Mesothelial cell of epicardium (in vitro differentiated cells): ENCODE measurements around the gene VCX3B. TPM values are rescaled to one million over a fixed set of nuclear protein-coding genes. Genes with fewer than 3 reads are reported as not detected.
"Not testable (repeated sequence)": the region's sequence is repeated elsewhere in the genome, so short reads cannot be mapped to it uniquely, and the experiment has no call there.

ENCODE experiments used
- DNase-seq, 2 experiments: peaks; one replicate each; pipeline ENCODE4 v3.0.0; 2021; ENCODE audit warnings: low spot score in 2 of 2; ENCODE audit not compliant: unreplicated experiment in 2 of 2
- H3K27ac Mint-ChIP-seq: 2 replicates; pipeline ENCODE4 v1.8.0; 2021; ENCODE audit warnings: mixed read lengths
- H3K27me3 Mint-ChIP-seq: 2 replicates; pipeline ENCODE4 v1.8.0; 2021; ENCODE audit warnings: low read depth, mixed read lengths
- H3K36me3 Mint-ChIP-seq: 2 replicates; pipeline ENCODE4 v1.8.0; 2021; ENCODE audit warnings: mixed read lengths
- H3K4me1 Mint-ChIP-seq: 2 replicates; pipeline ENCODE4 v1.8.0; 2021; ENCODE audit warnings: mixed read lengths
- H3K4me3 Mint-ChIP-seq: 2 replicates; pipeline ENCODE4 v1.8.0; 2021; ENCODE audit warnings: mild to moderate bottlenecking, moderate library complexity, mixed read lengths
- H3K9me3 Mint-ChIP-seq: 2 replicates; pipeline ENCODE4 v1.8.0; 2021; ENCODE audit warnings: mixed read lengths
- total RNA-seq: library from RNA; stranded (reverse); gene quantifications from 3 replicates; pipeline ENCODE4 v1.2.1, GENCODE V29; 2021
- TF ChIP-seq, protein P1 (sequence below): fragments of 200-600 bp; sonication (generic); IDR thresholded peaks from one replicate; pipeline ENCODE4 v1.5.0; 2021; ENCODE audit warnings: antibody characterized with exemption; ENCODE audit not compliant: unreplicated experiment

VCX3B gene
- total RNA-seq, 1 donor from 2014 or later = not detected

DNA sequence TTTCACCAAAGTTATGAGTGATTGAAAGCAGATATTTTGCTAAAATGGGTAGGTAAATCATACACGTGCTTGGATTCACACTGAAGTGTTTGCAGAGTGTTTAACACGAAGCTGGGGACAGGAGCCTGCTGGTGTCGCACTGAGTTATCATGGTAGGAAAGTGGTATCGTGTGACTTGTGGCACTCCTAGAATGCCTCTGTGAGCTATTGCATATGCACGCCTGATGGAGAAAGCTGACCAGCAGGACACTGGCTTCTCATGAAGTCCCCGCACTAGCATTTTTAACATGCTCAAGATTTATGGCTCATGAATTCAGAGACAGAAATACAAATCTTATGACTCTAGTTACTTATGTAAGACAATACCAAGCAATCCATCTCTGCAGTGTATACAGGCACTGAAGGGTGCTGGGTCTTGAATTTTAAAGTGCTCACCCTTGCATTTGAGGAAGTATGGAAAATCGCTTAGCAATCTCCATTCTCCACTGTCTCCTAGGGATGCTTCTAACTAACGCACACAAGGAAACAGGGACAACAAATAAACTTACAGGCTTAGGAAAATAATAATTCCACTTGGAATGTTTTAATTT lies 19.8 kb downstream of the VCX3B start:
- DNase-seq = no peak
- TF ChIP-seq, protein P1, sequence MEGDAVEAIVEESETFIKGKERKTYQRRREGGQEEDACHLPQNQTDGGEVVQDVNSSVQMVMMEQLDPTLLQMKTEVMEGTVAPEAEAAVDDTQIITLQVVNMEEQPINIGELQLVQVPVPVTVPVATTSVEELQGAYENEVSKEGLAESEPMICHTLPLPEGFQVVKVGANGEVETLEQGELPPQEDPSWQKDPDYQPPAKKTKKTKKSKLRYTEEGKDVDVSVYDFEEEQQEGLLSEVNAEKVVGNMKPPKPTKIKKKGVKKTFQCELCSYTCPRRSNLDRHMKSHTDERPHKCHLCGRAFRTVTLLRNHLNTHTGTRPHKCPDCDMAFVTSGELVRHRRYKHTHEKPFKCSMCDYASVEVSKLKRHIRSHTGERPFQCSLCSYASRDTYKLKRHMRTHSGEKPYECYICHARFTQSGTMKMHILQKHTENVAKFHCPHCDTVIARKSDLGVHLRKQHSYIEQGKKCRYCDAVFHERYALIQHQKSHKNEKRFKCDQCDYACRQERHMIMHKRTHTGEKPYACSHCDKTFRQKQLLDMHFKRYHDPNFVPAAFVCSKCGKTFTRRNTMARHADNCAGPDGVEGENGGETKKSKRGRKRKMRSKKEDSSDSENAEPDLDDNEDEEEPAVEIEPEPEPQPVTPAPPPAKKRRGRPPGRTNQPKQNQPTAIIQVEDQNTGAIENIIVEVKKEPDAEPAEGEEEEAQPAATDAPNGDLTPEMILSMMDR = no peak
- H3K4me3 Mint-ChIP-seq = no peak overlapping the region
- no peaks in the 10 kb centered on the region for H3K36me3 Mint-ChIP-seq
- no peak overlapping the region for H3K27ac Mint-ChIP-seq
- no peaks in the 10 kb centered on the region for H3K9me3 Mint-ChIP-seq
- H3K4me1 Mint-ChIP-seq = no peaks in the 10 kb centered on the region
- H3K27me3 Mint-ChIP-seq = no peaks in the 10 kb centered on the region

DNA sequence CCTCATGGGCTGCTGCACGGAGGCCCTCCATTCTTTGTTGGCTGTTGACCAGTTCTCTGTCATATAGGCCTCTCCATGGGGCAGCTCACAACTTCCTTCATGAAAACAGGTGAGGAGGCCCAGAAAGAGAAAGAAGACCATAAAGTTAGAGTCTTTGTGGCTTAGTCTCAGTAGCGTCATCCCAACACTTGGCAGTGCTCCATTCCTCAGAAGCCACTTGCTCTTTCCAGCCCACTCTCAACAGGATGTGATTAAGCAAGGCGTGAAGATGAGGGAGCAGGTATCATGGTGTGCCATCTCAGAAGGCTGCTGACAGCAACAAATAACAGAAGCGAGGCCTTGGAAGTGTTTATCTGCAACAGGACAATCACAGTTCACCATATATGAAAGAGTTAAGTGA lies 30.4 kb downstream of the VCX3B start:
- H3K4me1 Mint-ChIP-seq, H3K27ac Mint-ChIP-seq, H3K27me3 Mint-ChIP-seq: not testable (repeated sequence)

DNA sequence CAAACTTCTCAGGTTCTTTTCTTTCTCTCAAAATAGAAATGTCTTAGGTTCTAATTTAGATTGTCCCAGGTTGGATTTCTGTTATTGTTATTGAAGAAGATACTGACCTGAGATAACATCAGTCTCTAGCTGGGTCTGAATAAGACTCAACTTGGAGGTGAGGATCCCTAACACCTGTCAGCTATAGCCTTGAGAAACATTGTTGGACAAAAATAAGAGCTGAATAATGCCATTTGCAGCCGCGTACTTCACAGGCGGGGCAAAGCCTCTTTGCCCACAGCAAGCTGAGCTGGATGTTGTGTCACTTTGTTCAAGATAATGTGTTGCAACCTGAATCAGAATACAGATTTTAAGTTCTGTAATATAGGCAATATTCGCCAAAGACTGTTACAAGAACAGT lies 35.6 kb downstream of the VCX3B start:
- Mint-ChIP-seq H3K4me1 (peaks cover 11% of the 10 kb centered on the region), H3K27me3 (no peaks in the 10 kb centered on the region), H3K36me3 (no peaks in the 10 kb centered on the region), H3K4me3 (no peak overlapping the region), H3K27ac (no peak overlapping the region), H3K9me3 (no peaks in the 10 kb centered on the region)
- no peak for DNase-seq
- TF ChIP-seq, protein P1 = no peak

More for the DNA sequence above, 30.4 kb downstream of the VCX3B start:
- H3K36me3 Mint-ChIP-seq, DNase-seq, H3K9me3 Mint-ChIP-seq, H3K4me3 Mint-ChIP-seq: not testable (repeated sequence)

DNA sequence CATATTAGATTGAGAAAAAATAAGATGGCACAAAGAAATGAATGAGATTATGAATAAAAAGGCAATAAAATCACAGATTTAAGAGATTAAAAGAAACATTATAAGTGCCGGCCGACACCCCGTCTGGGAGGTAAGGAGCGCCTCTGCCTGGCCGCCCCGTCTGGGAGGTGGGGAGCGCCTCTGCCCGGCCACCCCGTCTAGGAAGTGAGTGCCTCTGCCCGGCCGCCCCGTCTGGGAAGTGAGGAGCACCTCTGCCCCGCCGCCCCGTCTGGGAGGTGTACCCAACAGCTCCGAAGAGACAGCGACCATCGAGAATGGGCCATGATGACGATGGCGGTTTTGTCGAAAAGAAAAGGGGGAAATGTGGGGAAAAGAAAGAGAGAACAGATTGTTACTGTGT lies 37.5 kb downstream of the VCX3B start:
- H3K36me3 Mint-ChIP-seq, DNase-seq, H3K27me3 Mint-ChIP-seq, H3K4me3 Mint-ChIP-seq, H3K9me3 Mint-ChIP-seq, H3K27ac Mint-ChIP-seq: not testable (repeated sequence)
- peaks cover 14% of the 10 kb centered on the region for H3K4me1 Mint-ChIP-seq

DNA sequence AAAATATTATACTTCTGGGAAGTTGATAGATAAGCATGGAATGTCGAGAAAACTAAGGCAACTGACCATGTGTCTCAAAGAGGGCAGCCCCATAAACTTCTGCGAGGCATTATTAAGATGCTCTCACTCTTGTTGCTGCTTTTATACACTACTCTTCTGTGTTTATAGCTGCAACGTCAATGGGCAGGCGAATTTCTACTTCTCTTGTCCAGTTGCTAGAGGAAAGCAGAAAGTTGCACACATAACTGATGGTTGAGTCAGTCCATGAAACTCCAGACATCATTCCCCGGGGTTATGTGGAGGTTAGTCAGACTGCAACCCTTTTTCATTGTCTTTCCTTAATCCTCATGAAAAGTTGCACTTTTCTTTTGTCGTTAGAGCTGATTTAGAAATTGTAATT lies 39.8 kb downstream of the VCX3B start:
- peaks cover 14% of the 10 kb centered on the region for H3K4me1 Mint-ChIP-seq
- no peak for DNase-seq
- peak overlapping the region; percentile 89 for H3K27ac Mint-ChIP-seq
- TF ChIP-seq, protein P1 = no peak
- H3K36me3 Mint-ChIP-seq = no peaks in the 10 kb centered on the region
- H3K27me3 Mint-ChIP-seq = no peaks in the 10 kb centered on the region
- H3K9me3 Mint-ChIP-seq = no peaks in the 10 kb centered on the region
- H3K4me3 Mint-ChIP-seq = peak overlapping the region; percentile 8
